ENCODE results near the gene BLM.

DNA sequence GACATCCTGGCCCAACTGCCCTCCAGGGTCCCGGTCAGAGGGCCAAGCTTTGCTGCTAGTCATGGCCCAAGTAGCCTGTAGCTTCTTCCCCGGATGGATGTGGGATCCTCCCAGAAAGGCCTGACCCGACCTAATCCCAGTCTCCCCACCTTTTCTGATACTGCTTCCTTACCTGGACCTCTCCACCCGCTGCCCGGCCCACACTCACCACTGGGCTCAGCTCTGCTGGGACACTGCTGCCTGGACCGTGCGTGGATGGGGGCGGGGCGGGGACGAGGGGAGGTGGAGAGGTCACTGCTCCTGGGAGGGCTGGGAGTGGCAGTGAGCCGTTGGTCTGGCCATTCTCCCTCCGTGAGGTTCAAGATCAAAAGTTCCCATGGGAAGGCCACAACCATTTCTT is 111.0 kb downstream of the BLM start:
- TF ChIP-seq CTCF (IDR thresholded peaks at IDR 0.05) (no peak), POLR2A (IDR thresholded peaks at IDR 0.05) (no peak)

Data from breast epithelium (tissue), 3 donors.